NCI-H2196 (cell line): ENCODE data around the gene ACSL3.
A peak's percentile ranks its signal among the peaks of the same experiment; 100 is the strongest.
"Not testable (repeated sequence)": the region's sequence is repeated elsewhere in the genome, so short reads cannot be mapped to it uniquely, and the experiment has no call there.

Source experiments
- DNase-seq: peaks from one replicate; lab custom pipeline; 2025; ENCODE audit not compliant: unreplicated experiment; lab: John Stamatoyannopoulos, UW

The ACSL3 gene

DNA sequence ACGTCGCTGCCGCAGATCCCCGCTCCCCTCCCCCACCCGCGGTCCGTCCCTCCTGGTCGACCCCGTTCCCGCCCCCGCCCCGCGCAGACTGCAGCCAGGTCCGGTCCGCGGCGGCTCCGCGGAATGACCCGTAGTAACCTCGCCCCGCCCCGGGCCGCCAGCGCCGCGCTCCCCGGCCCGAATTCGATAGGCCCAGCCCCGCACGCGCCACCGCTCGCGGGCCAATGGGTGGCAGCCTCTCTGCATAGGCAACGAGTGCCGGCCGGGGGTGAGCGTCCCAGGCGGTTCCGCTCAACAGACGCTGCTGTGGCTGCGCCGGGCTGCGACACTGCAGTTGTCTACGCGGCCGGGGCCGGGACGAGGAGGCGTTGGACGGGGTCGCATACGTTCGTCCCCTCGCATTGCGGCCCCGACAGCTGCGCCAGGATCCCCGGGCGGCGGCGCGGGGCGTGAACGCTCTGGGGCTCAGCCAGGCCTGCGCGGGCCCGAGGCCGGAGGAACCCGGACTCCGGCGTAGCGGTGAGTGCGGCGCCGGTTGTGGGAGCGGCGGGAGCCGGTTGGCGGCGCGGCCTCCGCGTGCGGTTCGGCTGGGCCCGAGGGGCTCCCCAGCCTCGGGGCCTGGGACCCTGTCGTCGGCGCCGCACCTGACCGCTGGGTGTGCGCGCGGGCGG, at the start of gene ACSL3:
Gene ACSL3, plus strand, starts transcription at position 297 of the 671 bp plus-strand sequence. CDS start 47,737 bp downstream, outside the sequence.
- peak; percentile 97 for DNase-seq

DNA sequence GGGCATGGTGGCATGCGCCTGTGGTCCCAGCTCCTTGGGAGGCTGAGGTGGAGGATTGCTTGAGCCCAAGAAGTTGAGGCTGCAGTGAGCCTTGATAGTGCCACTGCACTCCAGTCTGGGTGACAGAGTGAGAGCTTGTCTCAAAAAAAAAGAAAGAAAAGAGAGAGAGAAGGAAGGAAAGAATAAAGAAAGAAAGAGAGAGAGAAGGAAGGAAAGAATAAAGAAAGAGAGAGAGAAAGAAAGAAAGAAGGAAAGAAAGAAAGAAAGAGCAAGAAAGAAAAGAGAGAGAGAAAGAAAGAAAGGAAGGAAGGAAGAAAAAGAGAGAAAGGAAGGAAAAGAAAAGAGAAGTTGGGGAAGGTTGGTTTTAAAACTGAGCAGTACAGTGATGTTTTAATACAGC, 49.0 kb upstream of the ACSL3 start:
- DNase-seq = no peak

GRCh38 chr2:222813177-222813843, 47.5 kb upstream of the ACSL3 start:
- no peak for DNase-seq

DNA sequence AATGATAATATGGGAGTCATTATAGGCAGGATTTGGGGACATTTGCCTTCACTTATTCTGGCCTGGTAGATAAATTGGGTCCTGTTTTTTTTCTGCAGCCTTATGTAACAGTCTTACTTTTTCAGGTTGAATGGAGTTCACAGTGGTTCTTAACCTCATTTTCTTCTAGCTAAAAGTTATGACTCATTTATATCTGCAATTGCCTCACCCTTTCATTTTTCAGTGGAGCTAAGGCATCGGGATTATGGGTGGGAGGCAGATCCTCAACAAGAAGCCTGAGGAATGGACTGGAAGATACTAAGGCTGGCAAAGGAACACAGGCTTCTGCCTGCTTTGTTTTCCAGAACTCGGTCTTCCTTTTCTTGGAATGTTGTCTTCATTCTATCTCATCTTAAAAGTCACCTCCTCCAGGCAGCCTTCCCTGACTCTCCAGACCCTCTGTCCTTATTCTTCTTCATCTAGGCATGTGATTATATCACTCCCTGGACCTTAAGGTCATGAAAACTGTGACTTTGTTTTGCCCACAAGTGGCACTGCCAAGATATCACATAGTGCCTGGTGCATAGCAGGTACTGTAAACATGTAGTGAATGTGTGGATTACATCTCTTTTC, 41.0 kb upstream of the ACSL3 start:
- DNase-seq = no peak

GRCh38 chr2:222823183-222823930, 37.5 kb upstream of the ACSL3 start:
- DNase-seq = no peak

GRCh38 chr2:222825031-222825430, 35.8 kb upstream of the ACSL3 start:
- DNase-seq = no peak

DNA sequence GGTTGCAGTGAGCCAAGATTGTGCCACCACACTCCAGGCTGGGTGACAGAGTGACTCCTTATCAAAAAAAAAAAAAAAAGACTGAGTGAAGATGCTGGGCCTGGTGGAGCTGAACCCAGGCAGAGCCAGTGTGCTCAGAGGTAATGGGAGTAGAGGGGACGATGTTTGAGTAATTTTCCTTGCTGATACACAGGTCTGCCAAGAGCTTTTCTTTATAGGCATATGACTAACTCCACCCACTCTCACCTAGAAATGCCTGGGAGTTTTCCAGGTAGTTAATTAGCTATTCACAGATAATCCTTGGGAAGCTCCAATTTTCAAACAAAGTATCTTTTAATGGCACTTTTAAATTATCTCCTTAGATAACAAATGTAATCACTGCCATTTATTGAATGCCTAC, 33.4 kb upstream of the ACSL3 start:
- DNase-seq = no peak

DNA sequence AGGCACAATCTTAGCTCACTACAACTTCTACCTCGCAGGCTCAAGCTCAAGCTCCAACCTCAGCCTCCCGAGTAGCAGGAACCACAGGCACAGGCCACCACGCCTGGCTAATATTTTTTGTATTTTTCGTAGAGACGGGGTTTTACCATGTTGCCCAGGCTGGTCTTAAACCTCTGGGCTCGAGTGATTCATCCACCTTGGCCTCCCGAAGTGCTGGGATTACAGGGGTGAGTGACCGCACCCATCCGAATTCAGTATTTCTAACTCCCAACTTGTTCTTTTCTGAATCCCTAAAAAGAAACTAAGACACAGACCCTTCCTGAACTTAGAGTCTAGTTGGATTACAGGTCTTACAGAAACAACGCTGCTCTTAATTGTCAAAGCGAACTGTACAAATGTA, 32.3 kb upstream of the ACSL3 start:
- no peak for DNase-seq

DNA sequence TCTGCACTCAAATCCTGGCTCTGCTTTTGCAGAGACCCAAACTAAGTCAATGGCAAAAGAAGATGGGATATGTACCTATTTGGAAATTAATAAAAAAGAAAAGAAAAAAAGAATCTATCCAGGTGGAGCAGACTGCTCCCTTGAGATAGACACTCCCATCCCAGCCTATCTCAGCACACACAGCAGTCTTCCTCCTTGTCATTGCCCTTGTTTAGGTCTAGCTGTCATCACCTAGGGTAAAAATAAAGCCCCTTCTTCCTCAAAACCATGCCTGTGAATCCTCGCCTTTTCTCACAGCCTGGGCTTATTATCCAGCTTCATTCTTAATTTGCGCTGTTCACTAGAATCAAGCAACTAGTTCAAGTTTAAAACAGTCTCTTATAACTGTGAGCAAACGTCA, 30.7 kb upstream of the ACSL3 start:
- DNase-seq = no peak

DNA sequence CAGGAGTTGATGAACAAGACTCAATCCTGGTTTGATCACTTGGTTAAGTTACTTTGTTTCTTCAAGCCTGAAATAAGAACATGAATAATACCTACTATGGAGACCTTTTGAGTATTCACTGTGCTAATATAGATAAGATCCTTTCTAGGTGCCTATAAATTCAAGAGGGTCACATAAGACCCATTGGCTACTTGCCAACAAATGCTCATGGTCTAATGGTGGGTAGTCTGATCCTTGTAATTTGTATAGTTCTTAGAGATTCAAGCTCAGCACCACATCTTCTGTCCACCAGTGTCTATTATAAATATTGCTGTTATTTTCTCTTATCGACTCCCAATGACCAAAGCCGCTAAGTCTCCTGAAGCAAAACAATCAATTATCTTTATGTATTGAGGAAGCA, 27.4 kb upstream of the ACSL3 start:
- no peak for DNase-seq

DNA sequence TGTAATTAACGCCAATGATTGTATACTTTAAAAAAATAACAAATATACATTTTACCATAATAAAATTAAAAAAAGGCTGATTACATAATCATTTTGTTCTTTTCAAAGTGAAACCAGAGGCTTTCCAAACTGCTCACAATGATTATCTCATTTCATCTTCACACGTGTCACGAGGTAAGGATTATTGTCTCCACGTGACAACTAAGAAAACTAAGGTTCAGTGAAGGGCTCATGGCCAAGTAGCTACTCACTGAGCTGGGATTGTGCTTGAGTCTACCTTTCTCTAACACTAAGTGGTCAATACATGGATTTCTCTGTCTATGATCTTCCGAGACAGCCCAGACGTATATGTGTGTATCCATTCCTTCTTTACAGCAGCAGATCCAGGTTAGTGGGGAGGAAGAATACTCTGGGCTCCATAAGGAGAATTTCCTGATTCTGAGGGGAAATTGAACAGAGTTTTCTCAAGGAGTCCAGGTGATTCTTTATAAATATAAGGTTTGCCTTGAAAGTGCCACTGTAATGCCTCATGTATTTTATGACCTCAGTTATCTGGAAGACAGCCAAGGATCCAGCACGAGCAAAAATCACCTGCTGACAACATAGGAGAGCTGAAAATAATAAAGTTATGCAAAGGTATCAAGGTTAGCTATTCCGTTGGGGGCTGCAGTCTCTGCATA, 25.6 kb upstream of the ACSL3 start:
- DNase-seq = peak; percentile 52

DNA sequence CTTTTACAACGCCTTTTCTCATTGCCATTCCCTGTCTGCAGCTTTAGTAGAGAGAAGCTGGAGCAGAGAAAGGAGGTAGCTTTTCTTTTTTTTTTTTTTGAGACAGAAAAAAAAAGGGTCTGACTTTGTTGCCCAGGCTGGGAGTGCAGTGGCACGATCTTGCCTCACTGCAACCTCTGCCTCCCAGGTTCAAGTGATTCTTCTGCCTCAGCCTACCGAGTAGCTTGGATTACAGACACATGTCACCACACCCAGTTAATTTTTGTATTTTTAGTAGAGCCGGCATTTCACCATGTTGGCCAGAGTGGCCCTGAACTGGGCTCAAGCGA, 25.0 kb upstream of the ACSL3 start:
- no peak for DNase-seq

GRCh38 chr2:222837643-222838056, 23.2 kb upstream of the ACSL3 start:
- no peak for DNase-seq

DNA sequence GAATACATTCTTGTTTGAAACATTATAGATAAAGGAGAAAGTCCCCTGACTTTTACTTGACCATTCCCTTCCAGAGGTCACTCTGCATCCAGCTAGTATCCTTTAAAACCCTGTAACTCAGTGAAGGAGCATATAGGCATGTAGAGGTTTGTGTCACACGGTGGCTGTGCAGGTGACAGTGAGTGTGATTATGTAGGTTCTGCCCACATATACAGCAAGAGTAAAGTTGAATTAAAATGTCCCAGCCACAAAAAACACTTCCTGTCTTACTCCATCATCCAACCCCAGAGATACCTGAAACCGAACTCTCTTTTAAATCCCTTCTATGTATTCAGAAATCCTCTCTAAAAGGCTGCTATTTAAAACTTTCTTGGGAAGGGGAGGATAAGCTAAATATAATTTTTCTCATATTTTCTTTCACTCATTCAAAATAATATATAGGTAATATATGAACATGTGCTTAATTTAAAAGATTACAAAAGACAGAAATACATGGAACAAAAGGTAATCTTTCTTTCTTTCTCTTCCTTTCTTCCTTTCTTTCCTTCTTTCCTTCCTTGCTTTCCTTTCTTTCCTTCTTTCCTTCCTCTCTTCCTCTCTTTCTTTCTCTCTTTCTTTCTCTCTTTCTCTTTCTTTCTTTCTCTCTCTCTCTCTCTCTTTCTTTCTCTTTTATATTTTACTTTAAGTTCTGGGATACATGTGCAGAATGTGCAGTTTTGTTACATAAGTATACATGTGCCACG, 20.6 kb upstream of the ACSL3 start:
- no peak for DNase-seq

GRCh38 chr2:222842491-222843174, 18.2 kb upstream of the ACSL3 start:
- peak; percentile 30 for DNase-seq

DNA sequence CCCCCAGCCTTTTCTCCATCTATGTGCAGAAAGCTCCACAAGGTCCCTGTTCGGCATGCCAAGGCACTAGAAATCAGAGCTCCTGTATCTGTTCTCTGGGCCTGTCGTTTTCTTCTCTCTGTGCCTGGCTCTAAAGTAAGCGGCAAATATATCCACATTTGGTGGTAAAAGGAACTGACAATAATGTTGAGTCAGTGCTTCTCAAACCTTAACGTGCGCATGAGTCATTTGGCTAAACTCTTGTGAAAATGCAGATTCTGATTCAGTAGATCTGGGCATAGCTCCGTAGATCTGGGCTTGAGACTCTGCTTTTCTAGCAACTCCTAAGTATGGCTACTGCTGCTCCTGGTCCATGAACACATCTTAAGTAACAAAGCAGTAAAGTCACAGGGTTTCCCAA, 16.5 kb upstream of the ACSL3 start:
- DNase-seq = no peak

DNA sequence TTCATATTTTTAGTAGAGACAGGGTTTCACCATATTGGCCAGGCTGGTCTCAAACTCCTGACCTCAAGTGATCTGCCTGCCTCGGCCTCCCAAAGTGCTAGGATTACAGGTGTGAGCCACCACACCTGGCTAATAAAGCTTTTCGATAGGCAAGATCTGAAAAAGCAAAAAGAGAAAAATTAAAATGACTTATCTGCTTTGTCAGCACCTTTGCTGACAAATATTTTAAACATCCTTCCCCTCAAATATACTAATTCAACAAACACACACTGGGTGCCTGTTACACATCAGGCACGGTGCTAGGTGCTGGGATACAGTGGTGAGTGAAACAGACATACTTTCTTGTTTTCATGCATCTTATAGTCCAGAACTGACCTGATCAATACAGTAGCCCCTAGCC, 15.5 kb upstream of the ACSL3 start:
- DNase-seq = not testable (repeated sequence)

GRCh38 chr2:222846003-222846402, 14.8 kb upstream of the ACSL3 start:
- no peak for DNase-seq

DNA sequence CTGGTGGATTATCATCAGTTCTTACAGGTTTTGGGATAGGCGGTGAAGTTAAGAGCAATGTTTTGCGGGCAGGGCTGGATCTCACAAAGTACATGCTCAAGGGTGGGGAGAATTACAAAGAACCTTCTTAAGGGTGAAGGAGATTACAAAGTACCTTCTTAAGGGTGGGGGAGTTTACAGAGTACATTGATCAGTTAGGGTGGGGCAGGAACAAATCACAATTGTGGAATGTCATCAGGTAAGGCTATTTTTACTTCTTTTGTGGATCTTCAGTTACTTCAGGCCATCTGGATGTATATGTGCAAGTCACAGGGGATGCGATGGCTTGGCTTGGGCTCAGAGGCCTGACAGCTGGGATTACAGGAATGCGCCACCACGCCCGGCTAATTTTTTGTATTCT, 12.8 kb upstream of the ACSL3 start:
- DNase-seq = not testable (repeated sequence)

DNA sequence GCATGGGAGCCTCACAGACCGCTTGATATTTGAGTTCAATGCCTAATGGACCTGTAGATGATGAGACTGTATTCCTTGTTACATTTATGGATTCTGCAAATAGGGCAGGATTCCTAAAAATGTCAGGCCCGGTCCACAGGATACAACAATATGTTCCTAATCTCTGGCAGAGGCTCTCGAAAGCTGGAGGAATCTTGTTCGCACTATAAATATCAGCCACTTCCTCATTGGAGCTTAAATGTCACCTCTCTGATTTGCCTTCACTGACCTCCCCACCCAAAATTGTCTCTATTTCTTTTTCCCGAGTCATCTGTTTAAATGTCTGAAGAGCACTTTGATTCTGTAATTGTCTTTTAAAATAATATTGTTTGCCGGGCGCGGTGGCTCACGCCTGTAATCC, 12.0 kb upstream of the ACSL3 start:
- no peak for DNase-seq
